ENCODE measurements around the gene LRRC53. TPM values are rescaled to one million over a fixed set of nuclear protein-coding genes. Genes with fewer than 3 reads are reported as not detected.
A peak's percentile ranks its signal among the peaks of the same experiment; 100 is the strongest.

The LRRC53 gene
- polyA plus RNA-seq, 1 donor (not counting 4 experiments of a cell fraction or from before 2014, with no cell fraction given) = not detected

DNA sequence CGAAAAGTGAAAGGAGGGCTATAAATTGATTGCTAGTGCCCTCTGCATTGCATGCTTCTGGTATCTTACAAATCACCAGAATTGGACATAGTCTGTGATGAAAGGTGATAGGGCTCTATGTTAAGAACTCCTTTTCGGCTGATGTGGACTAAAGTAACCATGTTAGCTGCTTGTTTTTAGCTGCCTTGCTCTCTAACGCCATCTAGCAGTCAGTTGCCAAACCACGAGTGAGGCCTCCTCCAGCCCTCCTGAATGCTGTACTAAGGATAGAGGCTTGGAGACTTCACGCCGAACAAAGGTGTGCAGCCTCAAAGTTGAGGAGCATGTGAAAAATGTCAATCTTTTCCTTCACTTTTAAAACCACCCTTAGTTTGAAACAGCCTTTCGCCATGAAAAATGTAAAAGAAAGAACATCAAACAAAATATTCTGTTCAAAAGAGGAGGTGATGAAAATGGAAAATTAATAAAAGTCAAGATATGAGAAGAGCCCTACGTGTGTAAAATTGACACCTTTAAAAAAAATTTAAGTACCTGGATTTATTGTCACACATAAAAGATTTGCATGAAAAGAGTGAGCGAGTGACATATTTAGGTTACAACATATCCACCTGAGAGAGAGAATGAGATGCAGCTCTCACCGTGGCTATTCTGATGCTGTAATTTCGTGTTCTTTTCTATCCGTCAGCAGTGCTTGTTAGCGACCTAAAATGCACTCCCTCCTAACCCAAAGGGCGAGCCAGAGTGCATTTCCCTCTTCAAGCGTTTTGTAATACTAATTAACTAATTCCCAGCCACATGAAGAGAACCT is 8.1 kb downstream of the LRRC53 start:
- FAIRE-seq (no peak), DNase-seq (ENCODE audit: low read depth, low spot score) (no peak)
- Histone ChIP-seq H3K9me3 (ENCODE audit: control insufficient read depth, low read depth, low read length) (no peaks in the 10 kb centered on the region), H3K4me3 (ENCODE audit: control insufficient read depth in 2 of 3, extremely low read depth in 1 of 3, insufficient read depth in 2 of 3, low read depth in 1 of 3, low read length in 3 of 3) (no peak overlapping the region), H3K36me3 (ENCODE audit: control insufficient read depth in 2 of 2, extremely low read depth in 1 of 2, insufficient read depth in 2 of 2, low read length in 2 of 2) (no peaks in the 10 kb centered on the region), H2AFZ (ENCODE audit: control insufficient read depth, low read length) (no peak overlapping the region), H3K9ac (ENCODE audit: control insufficient read depth, extremely low read depth, insufficient read depth, low read length) (no peak overlapping the region), H3K9me1 (ENCODE audit: control insufficient read depth, extremely low read depth, insufficient read depth, low read length) (no peaks in the 10 kb centered on the region), H3K4me2 (ENCODE audit: control insufficient read depth, extremely low read depth, insufficient read depth, low read depth, low read length) (no peak overlapping the region), H3K27ac (ENCODE audit: control insufficient read depth, insufficient read depth, low read length) (no peak overlapping the region), H4K20me1 (ENCODE audit: control insufficient read depth, extremely low read depth, insufficient read depth, low read length) (no peaks in the 10 kb centered on the region), H3K4me1 (ENCODE audit: control insufficient read depth, extremely low read depth, insufficient read depth, low read length) (no peaks in the 10 kb centered on the region), H3K79me2 (ENCODE audit: control insufficient read depth, insufficient read depth, low read length) (no peaks in the 10 kb centered on the region), H3K27me3 (ENCODE audit: control insufficient read depth, extremely low read depth, insufficient read depth, low read length) (no peaks in the 10 kb centered on the region)
- TF ChIP-seq, protein P1, sequence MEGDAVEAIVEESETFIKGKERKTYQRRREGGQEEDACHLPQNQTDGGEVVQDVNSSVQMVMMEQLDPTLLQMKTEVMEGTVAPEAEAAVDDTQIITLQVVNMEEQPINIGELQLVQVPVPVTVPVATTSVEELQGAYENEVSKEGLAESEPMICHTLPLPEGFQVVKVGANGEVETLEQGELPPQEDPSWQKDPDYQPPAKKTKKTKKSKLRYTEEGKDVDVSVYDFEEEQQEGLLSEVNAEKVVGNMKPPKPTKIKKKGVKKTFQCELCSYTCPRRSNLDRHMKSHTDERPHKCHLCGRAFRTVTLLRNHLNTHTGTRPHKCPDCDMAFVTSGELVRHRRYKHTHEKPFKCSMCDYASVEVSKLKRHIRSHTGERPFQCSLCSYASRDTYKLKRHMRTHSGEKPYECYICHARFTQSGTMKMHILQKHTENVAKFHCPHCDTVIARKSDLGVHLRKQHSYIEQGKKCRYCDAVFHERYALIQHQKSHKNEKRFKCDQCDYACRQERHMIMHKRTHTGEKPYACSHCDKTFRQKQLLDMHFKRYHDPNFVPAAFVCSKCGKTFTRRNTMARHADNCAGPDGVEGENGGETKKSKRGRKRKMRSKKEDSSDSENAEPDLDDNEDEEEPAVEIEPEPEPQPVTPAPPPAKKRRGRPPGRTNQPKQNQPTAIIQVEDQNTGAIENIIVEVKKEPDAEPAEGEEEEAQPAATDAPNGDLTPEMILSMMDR (optimal IDR thresholded peaks at IDR 0.05 in 1 of 3, IDR thresholded peaks at IDR 0.05 in 1 of 3, conservative IDR thresholded peaks at IDR 0.05 in 1 of 3; ENCODE audit: extremely low read depth in 1 of 3, insufficient read depth in 2 of 3, low read length in 3 of 3) = peak; percentile 71 to 88 (median 77)
- TF ChIP-seq EZH2 (IDR thresholded peaks at IDR 0.05; ENCODE audit: low read length) = no peak
- dilution Hi-C loops (cut with MboI; ENCODE audit: extremely low pct_ligation_motif_present, low sequenced_read_pairs) = no loop called here

DNA sequence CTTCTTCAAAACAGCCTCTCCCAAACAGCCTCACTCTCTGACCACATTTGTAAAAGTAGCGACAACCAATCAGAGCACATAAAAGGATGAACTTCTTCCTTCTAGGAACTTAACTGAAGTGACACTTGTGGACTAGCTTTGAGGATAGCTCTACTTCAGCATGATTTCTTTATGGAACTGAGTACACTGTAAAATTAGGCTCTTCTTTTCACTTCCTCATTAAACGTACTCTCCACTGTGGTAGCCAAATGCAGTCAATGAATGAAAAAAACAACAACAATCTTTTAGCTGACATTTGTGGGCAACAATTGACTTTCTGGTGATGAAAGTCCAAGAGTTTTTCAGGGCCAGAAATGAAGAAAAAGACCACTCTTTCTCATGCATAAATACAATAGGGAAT is 9.6 kb downstream of the LRRC53 start:
- no peak for FAIRE-seq
- no peaks in the 10 kb centered on the region for H3K9me1 ChIP-seq (ENCODE audit: control insufficient read depth, extremely low read depth, insufficient read depth, low read length)
- dilution Hi-C loops (cut with MboI; ENCODE audit: extremely low pct_ligation_motif_present, low sequenced_read_pairs) = no loop called here

More for the DNA sequence above, 9.6 kb downstream of the LRRC53 start:
- H3K27me3 ChIP-seq (ENCODE audit: control insufficient read depth, extremely low read depth, insufficient read depth, low read length) = no peaks in the 10 kb centered on the region
- H2AFZ ChIP-seq (ENCODE audit: control insufficient read depth, low read length) = no peak overlapping the region
- no peaks in the 10 kb centered on the region for H3K4me1 ChIP-seq (ENCODE audit: control insufficient read depth, extremely low read depth, insufficient read depth, low read length)
- H3K79me2 ChIP-seq (ENCODE audit: control insufficient read depth, insufficient read depth, low read length) = no peaks in the 10 kb centered on the region
- H3K4me2 ChIP-seq (ENCODE audit: control insufficient read depth, extremely low read depth, insufficient read depth, low read depth, low read length) = no peak overlapping the region
- H3K36me3 ChIP-seq (ENCODE audit: control insufficient read depth in 2 of 2, extremely low read depth in 1 of 2, insufficient read depth in 2 of 2, low read length in 2 of 2) = no peaks in the 10 kb centered on the region
- TF ChIP-seq, protein P1 (optimal IDR thresholded peaks at IDR 0.05 in 1 of 3, IDR thresholded peaks at IDR 0.05 in 1 of 3, conservative IDR thresholded peaks at IDR 0.05 in 1 of 3; ENCODE audit: extremely low read depth in 1 of 3, insufficient read depth in 2 of 3, low read length in 3 of 3) = no peak
- no peak for TF ChIP-seq EZH2 (IDR thresholded peaks at IDR 0.05; ENCODE audit: low read length)
- H4K20me1 ChIP-seq (ENCODE audit: control insufficient read depth, extremely low read depth, insufficient read depth, low read length) = no peaks in the 10 kb centered on the region
- no peak overlapping the region for H3K9ac ChIP-seq (ENCODE audit: control insufficient read depth, extremely low read depth, insufficient read depth, low read length)
- DNase-seq (ENCODE audit: low read depth, low spot score) = no peak
- H3K27ac ChIP-seq (ENCODE audit: control insufficient read depth, insufficient read depth, low read length) = no peak overlapping the region
- H3K4me3 ChIP-seq (ENCODE audit: control insufficient read depth in 2 of 3, extremely low read depth in 1 of 3, insufficient read depth in 2 of 3, low read depth in 1 of 3, low read length in 3 of 3) = no peak overlapping the region
- H3K9me3 ChIP-seq (ENCODE audit: control insufficient read depth, low read depth, low read length) = no peaks in the 10 kb centered on the region
